CD4-positive, alpha-beta T cell (primary cell): ENCODE results near the gene HS3ST2. TPM values are rescaled to one million over a fixed set of nuclear protein-coding genes. Genes with fewer than 3 reads are reported as not detected.

Experiments
- ATAC-seq: fragments of 200-7000 bp; cut with Tn5 transposase; one replicate; pipeline ENCODE4 v1.10.0; 2022; ENCODE audit warnings: mild to moderate bottlenecking; ENCODE audit not compliant: poor library complexity
- CTCF ChIA-PET: fragments of 350-600 bp; sonication (Branson Sonifier 250); formaldehyde crosslinking; loops from one replicate; lab custom pipeline; 2021; ENCODE audit warnings: antibody characterized with exemption, inconsistent platforms; lab: Charles Lee
- POLR2A ChIA-PET: fragments of 350-600 bp; sonication (Branson Sonifier 250); formaldehyde crosslinking; loops from one replicate; lab custom pipeline; 2021; ENCODE audit warnings: antibody characterized with exemption, inconsistent platforms; lab: Charles Lee
- DNase-seq, 14 experiments: peaks; one replicate each; pipeline ENCODE4 v3.0.0-alpha.2; 2013 to 2020; ENCODE audit warnings: mixed read lengths in 2 of 14
- H3K27ac ChIP-seq, 2 donors: one replicate each; pipeline versions ENCODE4 v1.5.1 to v1.7.0; 2013; ENCODE audit warnings: low read length in 2 of 2, low read depth in 1 of 2, mild to moderate bottlenecking in 1 of 2
- H3K27me3 ChIP-seq, 2 experiments: 1 replicate in 1 of 2; 2 replicates in 1 of 2; pipeline versions ENCODE4 v1.6.1 to v1.7.0; 2013; ENCODE audit warnings: low read length in 2 of 2, control low read depth in 1 of 2, mild to moderate bottlenecking in 1 of 2, moderate library complexity in 1 of 2; ENCODE audit not compliant: insufficient read depth in 2 of 2, control insufficient read depth in 1 of 2
- H3K36me3 ChIP-seq: one replicate; pipeline ENCODE4 v1.6.1; 2013; ENCODE audit warnings: low read length, control low read depth; ENCODE audit not compliant: insufficient read depth
- H3K4me1 ChIP-seq: one replicate; pipeline ENCODE4 v1.6.1; 2013; ENCODE audit warnings: low read length, control low read depth; ENCODE audit not compliant: insufficient read depth
- H3K4me3 ChIP-seq: one replicate; pipeline ENCODE4 v1.5.1; 2013; ENCODE audit warnings: mild to moderate bottlenecking, low read length, moderate library complexity
- H3K9me3 ChIP-seq, 2 experiments: 1 replicate in 1 of 2; 2 replicates in 1 of 2; pipeline versions ENCODE4 v1.6.1 to v1.7.0; 2013; ENCODE audit warnings: low read length in 2 of 2, mild to moderate bottlenecking in 2 of 2, control low read depth in 1 of 2, moderate library complexity in 1 of 2; ENCODE audit not compliant: control insufficient read depth in 1 of 2, insufficient read depth in 1 of 2
- H3K27ac Mint-ChIP-seq: one replicate; pipeline ENCODE4 v1.8.0; 2020; ENCODE audit warnings: mixed read lengths
- H3K27me3 Mint-ChIP-seq: one replicate; pipeline ENCODE4 v1.8.0; 2021; ENCODE audit warnings: mixed read lengths
- H3K36me3 Mint-ChIP-seq: one replicate; pipeline ENCODE4 v1.8.0; 2021; ENCODE audit warnings: low read depth, mixed read lengths
- H3K4me1 Mint-ChIP-seq: one replicate; pipeline ENCODE4 v1.8.0; 2021; ENCODE audit warnings: low read depth, mixed read lengths
- H3K4me3 Mint-ChIP-seq: one replicate; pipeline ENCODE4 v1.8.0; 2020; ENCODE audit warnings: mild to moderate bottlenecking, mixed read lengths
- H3K9me3 Mint-ChIP-seq: one replicate; pipeline ENCODE4 v1.8.0; 2020; ENCODE audit warnings: mixed read lengths
- intact Hi-C, 2 experiments: fragments of 100-400 bp; cut with DNase I in 1 of 2; cut with micrococcal nuclease in 1 of 2; formaldehyde crosslinking; loops; one replicate each; pipeline versions ENCODE4 v1.15.1 to v1.9.0; 2023 to 2025; cut with DNase I, micrococcal nuclease
- total RNA-seq, 174 experiments: library from RNA in 2 of 174; stranded (reverse) in 2 of 174; gene quantifications; one replicate each; pipeline ENCODE4 v1.2.3 and lab custom pipeline; 2021 to 2026
- TF ChIP-seq, protein P1 (sequence below): fragments of 200-600 bp; IDR thresholded peaks from one replicate; pipeline ENCODE4 v1.8.0; 2022; ENCODE audit warnings: antibody characterized with exemption, mild to moderate bottlenecking

Gene HS3ST2
- total RNA-seq, 2 experiments from 2014 or later, result not detected

DNA sequence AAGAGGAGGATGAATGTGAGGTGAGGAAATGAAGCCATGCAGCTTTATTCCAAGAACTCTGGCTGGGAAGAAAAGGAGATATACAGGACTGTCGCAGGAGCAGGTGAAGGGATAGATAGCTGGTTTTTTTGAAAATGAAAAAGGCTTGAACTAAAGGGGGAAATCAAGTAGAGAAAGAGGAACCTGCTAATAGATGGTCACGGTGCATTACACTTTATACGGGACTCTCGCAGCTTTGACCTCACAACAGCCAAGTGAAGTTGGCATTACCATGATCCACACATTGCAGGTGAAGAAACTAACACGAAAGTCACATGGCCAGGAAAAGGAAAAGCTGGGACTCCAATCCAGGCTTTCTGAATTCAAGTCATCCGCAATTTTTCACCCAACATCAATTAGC, 86.9 kb downstream of the HS3ST2 start:
- POLR2A ChIA-PET, result no interaction called here
- H3K4me3 ChIP-seq, result no peak overlapping the region
- CTCF ChIA-PET, result no interaction called here
- H3K36me3 Mint-ChIP-seq, result no peaks in the 10 kb centered on the region
- H3K4me3 Mint-ChIP-seq, result no peak overlapping the region
- no peaks in the 10 kb centered on the region for H3K36me3 ChIP-seq
- peaks cover 40% of the 10 kb centered on the region for H3K27me3 Mint-ChIP-seq
- TF ChIP-seq, protein P1, sequence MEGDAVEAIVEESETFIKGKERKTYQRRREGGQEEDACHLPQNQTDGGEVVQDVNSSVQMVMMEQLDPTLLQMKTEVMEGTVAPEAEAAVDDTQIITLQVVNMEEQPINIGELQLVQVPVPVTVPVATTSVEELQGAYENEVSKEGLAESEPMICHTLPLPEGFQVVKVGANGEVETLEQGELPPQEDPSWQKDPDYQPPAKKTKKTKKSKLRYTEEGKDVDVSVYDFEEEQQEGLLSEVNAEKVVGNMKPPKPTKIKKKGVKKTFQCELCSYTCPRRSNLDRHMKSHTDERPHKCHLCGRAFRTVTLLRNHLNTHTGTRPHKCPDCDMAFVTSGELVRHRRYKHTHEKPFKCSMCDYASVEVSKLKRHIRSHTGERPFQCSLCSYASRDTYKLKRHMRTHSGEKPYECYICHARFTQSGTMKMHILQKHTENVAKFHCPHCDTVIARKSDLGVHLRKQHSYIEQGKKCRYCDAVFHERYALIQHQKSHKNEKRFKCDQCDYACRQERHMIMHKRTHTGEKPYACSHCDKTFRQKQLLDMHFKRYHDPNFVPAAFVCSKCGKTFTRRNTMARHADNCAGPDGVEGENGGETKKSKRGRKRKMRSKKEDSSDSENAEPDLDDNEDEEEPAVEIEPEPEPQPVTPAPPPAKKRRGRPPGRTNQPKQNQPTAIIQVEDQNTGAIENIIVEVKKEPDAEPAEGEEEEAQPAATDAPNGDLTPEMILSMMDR, result no peak
- H3K27ac Mint-ChIP-seq, result no peak overlapping the region
- H3K9me3 ChIP-seq, result peaks cover 0 to 5% of the 10 kb centered on the region in 2 experiments
- H3K9me3 Mint-ChIP-seq, result no peaks in the 10 kb centered on the region
- peaks cover 16 to 40% of the 10 kb centered on the region in 2 experiments for H3K27me3 ChIP-seq
- H3K4me1 ChIP-seq, result no peaks in the 10 kb centered on the region
- no peak overlapping the region for H3K27ac ChIP-seq
- H3K4me1 Mint-ChIP-seq, result no peaks in the 10 kb centered on the region
- DNase-seq (no peak), ATAC-seq (no peak)
- intact Hi-C loops, result no loop called here

DNA sequence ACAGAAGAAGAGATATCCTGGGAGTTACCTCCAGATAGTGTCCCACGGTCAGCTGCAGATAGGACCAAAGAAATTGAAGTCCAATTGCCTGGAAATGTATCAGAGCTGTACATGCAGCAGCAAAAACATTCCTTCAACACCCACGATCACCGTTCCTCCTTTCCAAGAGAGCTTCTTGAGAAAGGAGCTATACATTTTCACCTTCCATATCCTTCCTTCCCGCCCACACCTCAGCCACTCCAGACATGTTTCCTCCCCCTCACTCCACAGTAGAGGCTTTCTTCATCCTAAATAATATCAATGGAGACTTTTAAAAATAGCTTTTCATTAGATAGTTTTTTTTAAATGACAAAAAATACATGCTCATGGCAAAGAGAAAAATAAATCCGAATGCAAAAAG, 87.6 kb downstream of the HS3ST2 start:
- Histone ChIP-seq H3K27me3 (peaks cover 16 to 35% of the 10 kb centered on the region in 2 experiments), H3K4me1 (no peaks in the 10 kb centered on the region), H3K36me3 (no peaks in the 10 kb centered on the region), H3K4me3 (no peak overlapping the region), H3K27ac (no peak overlapping the region), H3K9me3 (peaks cover 0 to 5% of the 10 kb centered on the region in 2 experiments)
- Mint-ChIP-seq H3K4me3 (no peak overlapping the region), H3K27me3 (peaks cover 34% of the 10 kb centered on the region), H3K9me3 (no peaks in the 10 kb centered on the region), H3K27ac (no peak overlapping the region), H3K4me1 (no peaks in the 10 kb centered on the region), H3K36me3 (no peaks in the 10 kb centered on the region)
- ChIA-PET CTCF (no interaction called here), POLR2A (interaction anchor here (0.6 kb wide), 1 partner anchor 131 kb away, joined by 3 read pairs; no protein-coding TSS in a partner anchor)
- DNase-seq, result no peak
- ATAC-seq, result no peak
- TF ChIP-seq, protein P1, result no peak
- intact Hi-C loops, result no loop called here

DNA sequence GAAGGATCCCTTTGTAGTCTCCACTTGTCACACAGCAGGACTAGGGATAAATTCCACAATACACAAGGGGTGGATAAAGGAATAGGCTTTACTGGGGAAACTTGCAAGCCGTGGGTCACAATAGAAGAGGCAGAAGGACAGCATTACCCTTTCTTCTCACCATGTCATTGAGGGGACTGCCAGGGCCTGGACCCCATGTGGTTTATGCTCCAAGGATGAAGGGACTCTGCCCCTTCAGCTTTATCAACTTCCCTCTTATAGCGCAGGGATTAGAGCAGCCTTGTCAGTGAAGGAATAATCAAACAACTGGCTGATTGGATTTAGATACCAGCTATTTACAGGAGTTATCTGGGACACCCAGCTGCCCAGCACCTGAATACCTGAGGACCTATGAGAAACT, 89.8 kb downstream of the HS3ST2 start:
- TF ChIP-seq, protein P1, result no peak
- CTCF ChIA-PET, result no interaction called here
- intact Hi-C loops, result no loop called here
- Histone ChIP-seq H3K4me3 (no peak overlapping the region), H3K4me1 (no peaks in the 10 kb centered on the region), H3K9me3 (peaks cover 0 to 5% of the 10 kb centered on the region in 2 experiments), H3K27ac (no peak overlapping the region), H3K27me3 (peaks cover 13 to 17% of the 10 kb centered on the region in 2 experiments), H3K36me3 (no peaks in the 10 kb centered on the region)
- H3K4me3 Mint-ChIP-seq, result no peak overlapping the region
- H3K27me3 Mint-ChIP-seq, result peaks cover 38% of the 10 kb centered on the region
- no peak for ATAC-seq
- POLR2A ChIA-PET, result no interaction called here
- no peaks in the 10 kb centered on the region for H3K36me3 Mint-ChIP-seq
- no peak overlapping the region for H3K27ac Mint-ChIP-seq
- DNase-seq, result no peak
- H3K4me1 Mint-ChIP-seq, result no peaks in the 10 kb centered on the region
- no peaks in the 10 kb centered on the region for H3K9me3 Mint-ChIP-seq
